ENCODE data around the gene KCNE4.

The KCNE4 gene

GRCh38 chr2:223056701-223057418 is 4.9 kb downstream of the KCNE4 start:
- no peak for DNase-seq (ENCODE audit: low read depth)
- TF ChIP-seq CTCF (IDR thresholded peaks at IDR 0.05; ENCODE audit: low read length, missing control alignments): no peak
- no peak overlapping the region for H3K4me3 ChIP-seq (replicated peaks; ENCODE audit: low read depth, low read length)

GRCh38 chr2:223057569-223057968 is 5.6 kb downstream of the KCNE4 start:
- H3K4me3 ChIP-seq (replicated peaks; ENCODE audit: low read depth, low read length): no peak overlapping the region
- TF ChIP-seq CTCF (IDR thresholded peaks at IDR 0.05; ENCODE audit: low read length, missing control alignments): no peak
- DNase-seq (ENCODE audit: low read depth): peak; percentile 45

GRCh38 chr2:223058952-223059716 is 7.1 kb downstream of the KCNE4 start:
- DNase-seq (ENCODE audit: low read depth): no peak
- TF ChIP-seq CTCF (IDR thresholded peaks at IDR 0.05; ENCODE audit: low read length, missing control alignments): no peak

GRCh38 chr2:223060201-223060825 is 8.3 kb downstream of the KCNE4 start:
- TF ChIP-seq CTCF (IDR thresholded peaks at IDR 0.05; ENCODE audit: low read length, missing control alignments): no peak
- H3K4me3 ChIP-seq (replicated peaks; ENCODE audit: low read depth, low read length): no peak overlapping the region
- no peak for DNase-seq (ENCODE audit: low read depth)

More at GRCh38 chr2:223058952-223059716, 7.1 kb downstream of the KCNE4 start:
- no peak overlapping the region for H3K4me3 ChIP-seq (replicated peaks; ENCODE audit: low read depth, low read length)

- no peak for TF ChIP-seq CTCF (IDR thresholded peaks at IDR 0.05; ENCODE audit: low read length, missing control alignments)
- no peak for DNase-seq (ENCODE audit: low read depth)
- H3K4me3 ChIP-seq (replicated peaks; ENCODE audit: low read depth, low read length): no peak overlapping the region
These were observed 10.4 kb downstream of the KCNE4 start for GRCh38 chr2:223062396-223062795.

GRCh38 chr2:223065107-223065506 is 13.1 kb downstream of the KCNE4 start:
- no peak for TF ChIP-seq CTCF (IDR thresholded peaks at IDR 0.05; ENCODE audit: low read length, missing control alignments)
- DNase-seq (ENCODE audit: low read depth): no peak
- H3K4me3 ChIP-seq (replicated peaks; ENCODE audit: low read depth, low read length): no peak overlapping the region
